Mammary epithelial cell (primary cell): ENCODE results near the gene PEX5L.

ENCODE experiments used
- CTCF ChIP-seq, 2 donors: IDR thresholded peaks in 1 of 2; conservative IDR thresholded peaks in 1 of 2; 2 replicates each; pipeline ENCODE4 v1.5.1; 2011 to 2012; ENCODE audit warnings: inconsistent platforms in 2 of 2, low read length in 2 of 2, mild to moderate bottlenecking in 2 of 2, control low read depth in 1 of 2, low read depth in 1 of 2; ENCODE audit not compliant: insufficient read depth in 1 of 2; ENCODE audit errors: extremely low read depth in 1 of 2
- EZH2 ChIP-seq: IDR thresholded peaks from 2 replicates; pipeline ENCODE4 v1.6.1; 2012; ENCODE audit warnings: low read length, inconsistent platforms, borderline replicate concordance

DNA sequence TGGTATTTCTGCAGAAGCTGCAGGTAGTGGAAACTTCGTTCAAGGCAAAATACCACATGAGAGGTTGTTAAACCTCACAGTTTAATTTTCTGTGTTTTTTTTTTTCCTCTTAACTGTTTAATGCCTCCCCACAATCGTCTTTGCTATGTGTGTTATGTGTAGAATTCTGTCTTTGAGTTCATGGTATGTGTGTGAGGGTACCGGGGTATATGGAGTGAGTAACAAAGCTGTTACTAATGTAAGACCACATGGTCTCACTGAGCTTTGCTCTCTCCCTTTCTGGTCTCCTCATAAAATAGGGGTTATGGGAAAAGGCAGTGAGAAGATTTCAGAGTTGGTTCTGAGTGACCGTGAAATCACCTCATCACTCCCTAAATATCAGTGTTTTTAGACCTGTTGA lies 240.3 kb downstream of the PEX5L start:
- TF ChIP-seq CTCF (conservative IDR thresholded peaks at IDR 0.05 in 1 of 2, IDR thresholded peaks at IDR 0.05 in 1 of 2; ENCODE audit: extremely low read depth in 1 of 2, insufficient read depth in 1 of 2, low read depth in 1 of 2, low read length in 2 of 2) (no peak), EZH2 (no peak)
